ENCODE measurements around the gene ALCAM. TPM values are rescaled to one million over a fixed set of nuclear protein-coding genes. Genes with fewer than 3 reads are reported as not detected.

Gene ALCAM
- total RNA-seq, 2 donors from 2014 or later: 3.3 to 16.5 TPM

GRCh38 chr3:105490045-105490444 is 123.3 kb downstream of the ALCAM start:
- TF ChIP-seq CTCF (IDR thresholded peaks at IDR 0.05): no peak
- DNase-seq (ENCODE audit: low spot score): no peak
- H3K4me1 ChIP-seq: no peaks in the 10 kb centered on the region
- no peaks in the 10 kb centered on the region for H3K27me3 ChIP-seq
- H3K27ac ChIP-seq: no peak overlapping the region
- H3K9me3 ChIP-seq: no peaks in the 10 kb centered on the region
- H3K4me3 ChIP-seq: no peak overlapping the region
- H3K36me3 ChIP-seq: no peaks in the 10 kb centered on the region

GRCh38 chr3:105493305-105493892 is 126.7 kb downstream of the ALCAM start:
- Histone ChIP-seq H3K9me3 (no peaks in the 10 kb centered on the region), H3K4me1 (no peaks in the 10 kb centered on the region), H3K27ac (no peak overlapping the region), H3K36me3 (no peaks in the 10 kb centered on the region), H3K4me3 (no peak overlapping the region), H3K27me3 (no peaks in the 10 kb centered on the region)
- DNase-seq (ENCODE audit: low spot score): no peak
- no peak for TF ChIP-seq CTCF (IDR thresholded peaks at IDR 0.05)

GRCh38 chr3:105495021-105495420 is 128.3 kb downstream of the ALCAM start:
- H3K4me3 ChIP-seq: no peak overlapping the region
- no peaks in the 10 kb centered on the region for H3K36me3 ChIP-seq
- no peak overlapping the region for H3K27ac ChIP-seq
- H3K9me3 ChIP-seq: no peaks in the 10 kb centered on the region
- no peak for DNase-seq (ENCODE audit: low spot score)
- no peaks in the 10 kb centered on the region for H3K4me1 ChIP-seq
- TF ChIP-seq CTCF (IDR thresholded peaks at IDR 0.05): no peak
- H3K27me3 ChIP-seq: no peaks in the 10 kb centered on the region

- Histone ChIP-seq H3K4me3 (no peak overlapping the region), H3K27me3 (no peaks in the 10 kb centered on the region), H3K27ac (no peak overlapping the region), H3K9me3 (no peaks in the 10 kb centered on the region), H3K4me1 (no peaks in the 10 kb centered on the region), H3K36me3 (no peaks in the 10 kb centered on the region)
- no peak for DNase-seq (ENCODE audit: low spot score)
- TF ChIP-seq CTCF (IDR thresholded peaks at IDR 0.05): no peak
These were observed 129.6 kb downstream of the ALCAM start for GRCh38 chr3:105496343-105496742.

- Histone ChIP-seq H3K4me3 (no peak overlapping the region), H3K27me3 (no peaks in the 10 kb centered on the region)
- no peak for DNase-seq (ENCODE audit: low spot score)
These were observed 130.7 kb downstream of the ALCAM start for GRCh38 chr3:105497386-105497785.

More at GRCh38 chr3:105497386-105497785, 130.7 kb downstream of the ALCAM start:
- no peak for TF ChIP-seq CTCF (IDR thresholded peaks at IDR 0.05)
- no peaks in the 10 kb centered on the region for H3K4me1 ChIP-seq
- H3K36me3 ChIP-seq: no peaks in the 10 kb centered on the region
- H3K27ac ChIP-seq: no peak overlapping the region
- no peaks in the 10 kb centered on the region for H3K9me3 ChIP-seq
